ENCODE results near the gene RPTOR. TPM values are rescaled to one million over a fixed set of nuclear protein-coding genes. Genes with fewer than 3 reads are reported as not detected.

RPTOR gene
- polyA plus RNA-seq, 1 donor from 2014 or later, result 8.0 TPM

- H3K9me2 ChIP-seq (ENCODE audit: insufficient read depth, low read length), result no peaks in the 10 kb centered on the region
- peaks cover 5% of the 10 kb centered on the region for H3K79me2 ChIP-seq (replicated peaks; ENCODE audit: insufficient read depth, low read length)
- no peaks in the 10 kb centered on the region for H3K36me3 ChIP-seq (ENCODE audit: insufficient read depth, low read length)
- no peak overlapping the region for H3K4me2 ChIP-seq (ENCODE audit: low read length)
- no peak overlapping the region for H3K9ac ChIP-seq (ENCODE audit: low read length)
- H3K27me3 ChIP-seq (ENCODE audit: insufficient read depth, low read depth, low read length), result no peaks in the 10 kb centered on the region
- H3K27ac ChIP-seq (ENCODE audit: low read length), result no peak overlapping the region
- no peaks in the 10 kb centered on the region for H4K20me1 ChIP-seq (ENCODE audit: insufficient read depth)
- TF ChIP-seq SMC3 (conservative IDR thresholded peaks at IDR 0.05; ENCODE audit: poor library complexity), result no peak
- no peak for TF ChIP-seq EZH2 (IDR thresholded peaks at IDR 0.05; ENCODE audit: borderline replicate concordance, insufficient read depth, low read length, poor library complexity, severe bottlenecking)
- TF ChIP-seq EP300 (conservative IDR thresholded peaks at IDR 0.05; ENCODE audit: poor library complexity, severe bottlenecking), result no peak
- no peak for TF ChIP-seq POLR2AphosphoS5 (IDR thresholded peaks at IDR 0.05)
- TF ChIP-seq RAD21 (conservative IDR thresholded peaks at IDR 0.05), result no peak
- TF ChIP-seq, protein P1, sequence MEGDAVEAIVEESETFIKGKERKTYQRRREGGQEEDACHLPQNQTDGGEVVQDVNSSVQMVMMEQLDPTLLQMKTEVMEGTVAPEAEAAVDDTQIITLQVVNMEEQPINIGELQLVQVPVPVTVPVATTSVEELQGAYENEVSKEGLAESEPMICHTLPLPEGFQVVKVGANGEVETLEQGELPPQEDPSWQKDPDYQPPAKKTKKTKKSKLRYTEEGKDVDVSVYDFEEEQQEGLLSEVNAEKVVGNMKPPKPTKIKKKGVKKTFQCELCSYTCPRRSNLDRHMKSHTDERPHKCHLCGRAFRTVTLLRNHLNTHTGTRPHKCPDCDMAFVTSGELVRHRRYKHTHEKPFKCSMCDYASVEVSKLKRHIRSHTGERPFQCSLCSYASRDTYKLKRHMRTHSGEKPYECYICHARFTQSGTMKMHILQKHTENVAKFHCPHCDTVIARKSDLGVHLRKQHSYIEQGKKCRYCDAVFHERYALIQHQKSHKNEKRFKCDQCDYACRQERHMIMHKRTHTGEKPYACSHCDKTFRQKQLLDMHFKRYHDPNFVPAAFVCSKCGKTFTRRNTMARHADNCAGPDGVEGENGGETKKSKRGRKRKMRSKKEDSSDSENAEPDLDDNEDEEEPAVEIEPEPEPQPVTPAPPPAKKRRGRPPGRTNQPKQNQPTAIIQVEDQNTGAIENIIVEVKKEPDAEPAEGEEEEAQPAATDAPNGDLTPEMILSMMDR (IDR thresholded peaks at IDR 0.05; ENCODE audit: poor library complexity, severe bottlenecking), result no peak
- TF ChIP-seq, protein P2, sequence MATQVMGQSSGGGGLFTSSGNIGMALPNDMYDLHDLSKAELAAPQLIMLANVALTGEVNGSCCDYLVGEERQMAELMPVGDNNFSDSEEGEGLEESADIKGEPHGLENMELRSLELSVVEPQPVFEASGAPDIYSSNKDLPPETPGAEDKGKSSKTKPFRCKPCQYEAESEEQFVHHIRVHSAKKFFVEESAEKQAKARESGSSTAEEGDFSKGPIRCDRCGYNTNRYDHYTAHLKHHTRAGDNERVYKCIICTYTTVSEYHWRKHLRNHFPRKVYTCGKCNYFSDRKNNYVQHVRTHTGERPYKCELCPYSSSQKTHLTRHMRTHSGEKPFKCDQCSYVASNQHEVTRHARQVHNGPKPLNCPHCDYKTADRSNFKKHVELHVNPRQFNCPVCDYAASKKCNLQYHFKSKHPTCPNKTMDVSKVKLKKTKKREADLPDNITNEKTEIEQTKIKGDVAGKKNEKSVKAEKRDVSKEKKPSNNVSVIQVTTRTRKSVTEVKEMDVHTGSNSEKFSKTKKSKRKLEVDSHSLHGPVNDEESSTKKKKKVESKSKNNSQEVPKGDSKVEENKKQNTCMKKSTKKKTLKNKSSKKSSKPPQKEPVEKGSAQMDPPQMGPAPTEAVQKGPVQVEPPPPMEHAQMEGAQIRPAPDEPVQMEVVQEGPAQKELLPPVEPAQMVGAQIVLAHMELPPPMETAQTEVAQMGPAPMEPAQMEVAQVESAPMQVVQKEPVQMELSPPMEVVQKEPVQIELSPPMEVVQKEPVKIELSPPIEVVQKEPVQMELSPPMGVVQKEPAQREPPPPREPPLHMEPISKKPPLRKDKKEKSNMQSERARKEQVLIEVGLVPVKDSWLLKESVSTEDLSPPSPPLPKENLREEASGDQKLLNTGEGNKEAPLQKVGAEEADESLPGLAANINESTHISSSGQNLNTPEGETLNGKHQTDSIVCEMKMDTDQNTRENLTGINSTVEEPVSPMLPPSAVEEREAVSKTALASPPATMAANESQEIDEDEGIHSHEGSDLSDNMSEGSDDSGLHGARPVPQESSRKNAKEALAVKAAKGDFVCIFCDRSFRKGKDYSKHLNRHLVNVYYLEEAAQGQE (IDR thresholded peaks at IDR 0.05; ENCODE audit: borderline replicate concordance), result no peak
- TF ChIP-seq MXI1 (conservative IDR thresholded peaks at IDR 0.05; ENCODE audit: poor library complexity, severe bottlenecking), result no peak
- TF ChIP-seq TAF1 (IDR thresholded peaks at IDR 0.05; ENCODE audit: low read depth), result no peak
- no peaks in the 10 kb centered on the region for H3F3A ChIP-seq (ENCODE audit: insufficient read depth, low read length, poor library complexity, severe bottlenecking)
- H2AFZ ChIP-seq (ENCODE audit: low read depth, low read length), result no peak overlapping the region
- H3K4me3 ChIP-seq (ENCODE audit: low read length), result no peak overlapping the region
- no peaks in the 10 kb centered on the region for H3K9me3 ChIP-seq (ENCODE audit: low read length)
Measured at GRCh38 chr17:80619535-80620235, 75.0 kb downstream of the RPTOR start.

- Histone ChIP-seq H3K27ac (ENCODE audit: low read length) (no peak overlapping the region), H3K79me2 (replicated peaks; ENCODE audit: insufficient read depth, low read length) (peaks cover 5% of the 10 kb centered on the region), H3K4me2 (ENCODE audit: low read length) (no peak overlapping the region), H3K9me2 (ENCODE audit: insufficient read depth, low read length) (no peaks in the 10 kb centered on the region), H3K9me3 (ENCODE audit: low read length) (no peaks in the 10 kb centered on the region), H4K20me1 (ENCODE audit: insufficient read depth) (no peaks in the 10 kb centered on the region), H2AFZ (ENCODE audit: low read depth, low read length) (no peak overlapping the region), H3K27me3 (ENCODE audit: insufficient read depth, low read depth, low read length) (no peaks in the 10 kb centered on the region), H3F3A (ENCODE audit: insufficient read depth, low read length, poor library complexity, severe bottlenecking) (no peaks in the 10 kb centered on the region), H3K36me3 (ENCODE audit: insufficient read depth, low read length) (no peaks in the 10 kb centered on the region), H3K4me3 (ENCODE audit: low read length) (no peak overlapping the region), H3K9ac (ENCODE audit: low read length) (no peak overlapping the region)
- TF ChIP-seq POLR2AphosphoS5 (IDR thresholded peaks at IDR 0.05) (no peak), EP300 (conservative IDR thresholded peaks at IDR 0.05; ENCODE audit: poor library complexity, severe bottlenecking) (no peak), EZH2 (IDR thresholded peaks at IDR 0.05; ENCODE audit: borderline replicate concordance, insufficient read depth, low read length, poor library complexity, severe bottlenecking) (no peak), SMC3 (conservative IDR thresholded peaks at IDR 0.05; ENCODE audit: poor library complexity) (no peak), TAF1 (IDR thresholded peaks at IDR 0.05; ENCODE audit: low read depth) (no peak), MXI1 (conservative IDR thresholded peaks at IDR 0.05; ENCODE audit: poor library complexity, severe bottlenecking) (no peak), RAD21 (conservative IDR thresholded peaks at IDR 0.05) (no peak)
- TF ChIP-seq, protein P2 (IDR thresholded peaks at IDR 0.05; ENCODE audit: borderline replicate concordance), result no peak
- TF ChIP-seq, protein P1 (IDR thresholded peaks at IDR 0.05; ENCODE audit: poor library complexity, severe bottlenecking), result no peak
Measured at GRCh38 chr17:80621335-80621996, 76.8 kb downstream of the RPTOR start.
